Fibroblast of pulmonary artery (primary cell): ENCODE measurements around the gene SULT4A1.

Experiments used
- DNase-seq: peaks from one replicate; pipeline ENCODE4 v3.0.0-alpha.2; 2010; ENCODE audit warnings: low read depth
- H3K4me3 ChIP-seq: replicated peaks from 2 replicates; pipeline ENCODE4 v1.5.1; 2011; ENCODE audit warnings: low read depth, mild to moderate bottlenecking, control low read depth, low read length, moderate library complexity
- TF ChIP-seq, protein P1 (sequence below): IDR thresholded peaks from 2 replicates; pipeline ENCODE4 v1.5.1; 2011; ENCODE audit warnings: mild to moderate bottlenecking, control low read depth, low read length, inconsistent platforms; ENCODE audit errors: missing control alignments

The SULT4A1 gene

DNA sequence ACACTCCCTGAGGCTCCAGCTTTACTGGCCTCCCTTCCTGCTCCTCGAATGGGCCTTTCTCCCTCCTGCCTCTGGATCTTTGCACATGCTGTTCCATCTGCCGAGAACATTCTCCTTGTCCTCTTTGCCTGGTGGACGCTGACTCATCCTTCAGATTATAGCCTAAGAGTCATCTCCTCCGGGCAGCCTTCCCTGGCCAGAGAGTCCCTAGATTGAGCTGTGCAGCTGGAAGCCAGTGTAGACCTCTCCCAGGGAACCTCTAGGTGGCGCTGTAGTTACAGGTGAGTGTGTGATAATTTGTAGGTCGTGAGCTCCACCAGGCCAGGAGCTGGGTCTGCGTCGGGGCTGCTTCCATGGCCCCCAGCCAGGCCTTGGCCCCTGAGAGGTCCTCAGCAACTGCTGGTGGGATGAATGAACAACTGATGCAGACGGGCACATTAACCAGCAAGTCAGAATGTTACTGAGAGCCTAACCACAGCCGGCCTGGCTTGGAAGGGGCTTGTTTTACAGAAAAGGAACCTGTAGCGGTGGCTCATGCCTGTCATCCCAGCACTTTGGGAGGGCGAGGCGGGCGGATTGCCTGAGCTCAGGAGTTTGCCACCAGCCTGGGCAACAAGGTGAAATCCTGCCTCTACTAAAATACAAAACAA, 20.8 kb upstream of the SULT4A1 start:
- H3K4me3 ChIP-seq, result no peak overlapping the region
- DNase-seq, result peak; percentile 69
- TF ChIP-seq, protein P1, sequence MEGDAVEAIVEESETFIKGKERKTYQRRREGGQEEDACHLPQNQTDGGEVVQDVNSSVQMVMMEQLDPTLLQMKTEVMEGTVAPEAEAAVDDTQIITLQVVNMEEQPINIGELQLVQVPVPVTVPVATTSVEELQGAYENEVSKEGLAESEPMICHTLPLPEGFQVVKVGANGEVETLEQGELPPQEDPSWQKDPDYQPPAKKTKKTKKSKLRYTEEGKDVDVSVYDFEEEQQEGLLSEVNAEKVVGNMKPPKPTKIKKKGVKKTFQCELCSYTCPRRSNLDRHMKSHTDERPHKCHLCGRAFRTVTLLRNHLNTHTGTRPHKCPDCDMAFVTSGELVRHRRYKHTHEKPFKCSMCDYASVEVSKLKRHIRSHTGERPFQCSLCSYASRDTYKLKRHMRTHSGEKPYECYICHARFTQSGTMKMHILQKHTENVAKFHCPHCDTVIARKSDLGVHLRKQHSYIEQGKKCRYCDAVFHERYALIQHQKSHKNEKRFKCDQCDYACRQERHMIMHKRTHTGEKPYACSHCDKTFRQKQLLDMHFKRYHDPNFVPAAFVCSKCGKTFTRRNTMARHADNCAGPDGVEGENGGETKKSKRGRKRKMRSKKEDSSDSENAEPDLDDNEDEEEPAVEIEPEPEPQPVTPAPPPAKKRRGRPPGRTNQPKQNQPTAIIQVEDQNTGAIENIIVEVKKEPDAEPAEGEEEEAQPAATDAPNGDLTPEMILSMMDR, result peak; percentile 59

- no peak overlapping the region for H3K4me3 ChIP-seq
- TF ChIP-seq, protein P1, result no peak
- DNase-seq, result no peak
These were observed 19.9 kb upstream of the SULT4A1 start for GRCh38 chr22:43882122-43882767.

DNA sequence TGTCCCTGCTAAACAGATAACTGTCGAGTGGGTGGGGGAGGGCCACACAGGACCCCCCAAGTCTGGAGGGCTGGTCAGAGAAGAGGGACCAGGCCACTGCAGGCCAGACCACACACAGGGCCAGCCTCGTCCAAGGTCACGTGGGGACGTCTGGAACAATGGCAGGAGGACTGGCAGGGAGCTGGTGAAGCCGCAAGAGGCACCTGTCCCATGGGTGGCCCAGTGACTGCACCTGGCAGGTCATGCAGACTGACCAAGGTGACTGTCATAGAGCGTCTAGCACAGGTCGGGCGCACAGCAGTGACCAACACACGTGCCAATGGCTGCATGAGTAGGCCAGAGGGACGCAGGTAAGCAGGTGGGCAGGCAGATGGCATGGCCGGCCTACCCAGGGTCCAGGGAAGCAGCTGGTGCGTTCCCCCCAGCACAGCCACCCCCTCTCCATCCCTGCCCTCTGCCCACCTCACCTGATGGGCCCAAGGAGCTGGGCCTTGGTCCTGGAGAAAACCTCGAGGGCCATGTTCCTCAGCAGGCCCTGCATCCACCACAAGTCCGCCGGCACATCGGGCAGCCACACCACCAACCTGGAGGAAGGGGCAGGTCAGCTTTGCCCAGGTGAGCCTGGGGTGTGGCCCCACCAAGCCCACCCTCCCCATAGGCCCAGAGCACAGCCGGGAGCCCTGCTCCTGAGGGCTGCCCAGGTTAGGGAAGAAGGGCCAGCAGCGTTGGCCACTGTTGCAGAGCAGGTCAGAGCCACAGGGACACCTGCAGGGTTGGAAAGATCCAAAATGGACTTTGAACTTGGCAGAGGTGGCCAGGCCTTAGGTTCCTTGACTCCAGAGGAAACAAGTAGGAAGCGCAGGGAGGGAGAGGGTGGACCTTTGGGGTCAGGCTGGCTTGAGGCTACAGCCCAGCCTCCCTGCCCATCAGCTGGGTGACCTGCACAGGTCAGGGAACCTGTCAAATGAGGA, 19.1 kb upstream of the SULT4A1 start:
- TF ChIP-seq, protein P1, result no peak
- DNase-seq, result no peak
- no peak overlapping the region for H3K4me3 ChIP-seq

- no peak for DNase-seq
- no peak overlapping the region for H3K4me3 ChIP-seq
- TF ChIP-seq, protein P1, result no peak
These were observed 18.3 kb upstream of the SULT4A1 start for GRCh38 chr22:43880541-43880991.

DNA sequence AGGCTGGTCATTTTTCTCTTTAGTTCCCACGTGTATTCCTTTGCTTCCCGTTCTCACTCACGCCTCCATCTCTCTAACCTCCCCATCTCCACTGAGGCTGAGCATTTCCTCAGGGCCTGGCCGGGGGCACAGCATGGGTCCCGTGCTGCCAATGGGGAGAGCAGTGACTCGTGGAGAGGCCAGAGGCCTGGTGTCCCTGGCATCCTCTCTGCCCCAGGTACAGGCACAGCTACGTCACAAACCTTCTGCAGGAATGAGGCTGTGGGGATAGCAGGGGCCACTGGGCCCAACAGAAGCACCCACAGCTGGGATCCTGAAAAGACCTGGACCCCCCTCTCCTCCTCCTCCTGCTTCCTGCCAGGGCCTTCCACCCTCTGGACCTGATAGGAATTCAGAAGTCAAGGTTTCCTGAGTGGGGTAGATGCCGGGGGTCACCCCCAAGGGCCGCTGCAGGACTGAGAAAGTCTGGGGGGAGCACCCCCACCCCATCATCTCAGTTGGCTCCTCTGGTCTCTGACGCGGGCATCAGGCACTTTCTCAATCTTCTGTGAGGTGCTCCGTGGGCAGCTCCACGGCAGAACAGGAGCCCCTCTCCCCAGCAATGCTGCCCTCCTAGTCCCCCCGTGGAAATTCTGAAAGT, 17.7 kb upstream of the SULT4A1 start:
- TF ChIP-seq, protein P1, result no peak
- H3K4me3 ChIP-seq, result no peak overlapping the region
- no peak for DNase-seq

- DNase-seq, result no peak
- TF ChIP-seq, protein P1, result no peak
- no peak overlapping the region for H3K4me3 ChIP-seq
These were observed 16.7 kb upstream of the SULT4A1 start for GRCh38 chr22:43878831-43879550.
